ENCODE measurements around the gene KBTBD12.

KBTBD12 gene

GRCh38 chr3:127986803-127987202 is 71.8 kb downstream of the KBTBD12 start:
- no peak for DNase-seq

- no peak for DNase-seq
Observed at GRCh38 chr3:127987309-127987995, 72.4 kb downstream of the KBTBD12 start.

- DNase-seq, result no peak
Observed at GRCh38 chr3:127988770-127989557, 73.9 kb downstream of the KBTBD12 start.

GRCh38 chr3:127990051-127990450 is 75.0 kb downstream of the KBTBD12 start:
- no peak for DNase-seq

- DNase-seq, result no peak
Observed at GRCh38 chr3:127990461-127990860, 75.4 kb downstream of the KBTBD12 start.

GRCh38 chr3:127991251-127991650 is 76.2 kb downstream of the KBTBD12 start:
- DNase-seq, result no peak

GRCh38 chr3:127991681-127992080 is 76.6 kb downstream of the KBTBD12 start:
- no peak for DNase-seq

- DNase-seq, result no peak
Observed at GRCh38 chr3:127992127-127992526, 77.1 kb downstream of the KBTBD12 start.

GRCh38 chr3:127994011-127994410 is 79.0 kb downstream of the KBTBD12 start:
- no peak for DNase-seq

- no peak for DNase-seq
Observed at GRCh38 chr3:127997016-127997415, 82.0 kb downstream of the KBTBD12 start.

- no peak for DNase-seq
Observed at GRCh38 chr3:127997961-127998360, 82.9 kb downstream of the KBTBD12 start.

GRCh38 chr3:127998596-127998995 is 83.6 kb downstream of the KBTBD12 start:
- DNase-seq, result no peak

- no peak for DNase-seq
Observed at GRCh38 chr3:127999509-128000106, 84.6 kb downstream of the KBTBD12 start.

GRCh38 chr3:128001576-128001975 is 86.5 kb downstream of the KBTBD12 start:
- DNase-seq, result no peak

GRCh38 chr3:128004661-128005060 is 89.6 kb downstream of the KBTBD12 start:
- no peak for DNase-seq

- DNase-seq, result no peak
Observed at GRCh38 chr3:128006061-128007032, 91.3 kb downstream of the KBTBD12 start.

- no peak for DNase-seq
Observed at GRCh38 chr3:128007033-128007424, 92.0 kb downstream of the KBTBD12 start.

GRCh38 chr3:128009952-128010846 is 95.2 kb downstream of the KBTBD12 start:
- no peak for DNase-seq

- DNase-seq, result no peak
Observed at GRCh38 chr3:128011140-128011539, 96.1 kb downstream of the KBTBD12 start.

- DNase-seq, result no peak
Observed at GRCh38 chr3:128012050-128012449, 97.0 kb downstream of the KBTBD12 start.

- DNase-seq, result no peak
Observed at GRCh38 chr3:128014548-128014947, 99.5 kb downstream of the KBTBD12 start.

- DNase-seq, result no peak
Observed at GRCh38 chr3:128016502-128016901, 101.5 kb downstream of the KBTBD12 start.
